ENCODE measurements around the gene GID8. TPM values are rescaled to one million over a fixed set of nuclear protein-coding genes. Genes with fewer than 3 reads are reported as not detected.

The GID8 gene
- total and polyA plus RNA-seq, 2 of the 13 experiments (the other 11 are each of a cell fraction or from before 2014, with no cell fraction given): 39.6 to 59.8 TPM

DNA sequence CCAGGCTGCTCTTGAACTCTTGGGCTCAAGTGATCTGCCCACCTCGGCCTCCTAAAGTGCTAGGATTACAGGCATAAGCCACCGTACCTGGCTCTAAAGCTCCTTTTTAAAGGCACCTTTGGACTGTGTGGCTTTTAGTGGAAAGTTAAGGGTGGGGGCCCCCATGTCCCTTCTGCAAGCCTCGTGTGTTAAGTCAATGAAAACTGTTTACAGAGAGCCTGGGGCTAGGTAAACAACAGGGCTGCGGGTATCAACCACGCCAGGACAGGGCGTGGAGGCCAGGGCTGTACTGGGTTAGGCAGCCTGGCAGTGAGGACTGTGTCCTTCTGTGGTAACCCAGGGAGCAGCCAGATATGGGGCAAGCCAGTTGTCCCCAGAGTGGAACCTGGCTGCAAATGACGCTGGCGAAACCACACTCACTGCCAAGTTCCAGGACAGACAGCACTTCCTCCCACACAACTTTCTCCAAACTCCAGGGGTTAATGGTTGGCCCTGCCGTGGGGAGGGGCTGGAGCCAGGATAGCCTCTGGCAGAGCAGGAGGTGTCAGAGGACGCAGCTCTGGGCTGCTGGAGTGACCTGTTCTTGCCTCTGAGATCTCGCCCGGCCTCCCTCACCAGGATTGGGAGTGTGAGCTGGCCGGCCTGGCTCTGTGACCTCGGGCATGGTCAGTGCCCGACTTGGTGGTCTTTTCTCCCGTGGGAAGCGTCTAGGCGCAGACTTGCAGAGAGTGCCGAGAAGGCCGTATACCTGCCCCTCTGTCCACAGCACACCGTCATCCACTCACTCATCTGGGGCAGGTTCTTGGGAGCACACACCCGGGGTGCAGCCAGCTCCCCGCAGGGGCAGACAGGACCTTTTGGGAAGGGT, 17.8 kb downstream of the GID8 start (continued):
- TF ChIP-seq, protein P1, sequence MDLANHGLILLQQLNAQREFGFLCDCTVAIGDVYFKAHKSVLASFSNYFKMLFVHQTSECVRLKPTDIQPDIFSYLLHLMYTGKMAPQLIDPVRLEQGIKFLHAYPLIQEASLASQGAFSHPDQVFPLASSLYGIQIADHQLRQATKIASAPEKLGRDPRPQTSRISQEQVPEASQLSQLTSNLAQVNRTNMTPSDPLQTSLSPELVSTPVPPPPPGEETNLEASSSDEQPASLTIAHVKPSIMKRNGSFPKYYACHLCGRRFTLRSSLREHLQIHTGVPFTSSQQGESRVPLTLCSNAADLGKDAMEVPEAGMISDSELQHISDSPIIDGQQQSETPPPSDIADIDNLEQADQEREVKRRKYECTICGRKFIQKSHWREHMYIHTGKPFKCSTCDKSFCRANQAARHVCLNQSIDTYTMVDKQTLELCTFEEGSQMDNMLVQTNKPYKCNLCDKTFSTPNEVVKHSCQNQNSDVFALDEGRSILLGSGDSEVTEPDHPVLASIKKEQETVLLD (CRISPR knock-in tag; IDR thresholded peaks at IDR 0.05; ENCODE audit: low read depth): no peak; the same call in 1 of the 2 replicates
- TF ChIP-seq ATF3 (CRISPR knock-in tag; IDR thresholded peaks at IDR 0.05) (no peak), CREB1 (IDR thresholded peaks at IDR 0.05) (peak; percentile 30; the same call in 1 of the 2 replicates), CREB1 (CRISPR knock-in tag; IDR thresholded peaks at IDR 0.05) (no peak), ZNF251 (CRISPR knock-in tag; IDR thresholded peaks at IDR 0.05) (no peak), ARID2 (CRISPR knock-in tag; IDR thresholded peaks at IDR 0.05; ENCODE audit: borderline replicate concordance) (no peak), ATF1 (CRISPR knock-in tag; IDR thresholded peaks at IDR 0.05) (no peak), BRCA1 (CRISPR knock-in tag; IDR thresholded peaks at IDR 0.05) (no peak), CREM (IDR thresholded peaks at IDR 0.05) (peak; percentile 90), CREM (CRISPR knock-in tag; IDR thresholded peaks at IDR 0.05) (no peak), NR2F1 (CRISPR knock-in tag; IDR thresholded peaks at IDR 0.05) (peak; percentile 81; a peak in 3 of 4 replicates), YEATS2 (CRISPR knock-in tag; IDR thresholded peaks at IDR 0.05; ENCODE audit: borderline replicate concordance) (peak; percentile 93), ZKSCAN8 (CRISPR knock-in tag; IDR thresholded peaks at IDR 0.05; ENCODE audit: borderline replicate concordance) (peak; percentile 97), SMARCE1 (IDR thresholded peaks at IDR 0.05; ENCODE audit: borderline replicate concordance) (no peak), ARNT (IDR thresholded peaks at IDR 0.05) (no peak), ZNF329 (CRISPR knock-in tag; IDR thresholded peaks at IDR 0.05; ENCODE audit: low read depth) (peak; percentile 24), MED1 (CRISPR knock-in tag; IDR thresholded peaks at IDR 0.05) (peak; percentile 98), ZNF720 (CRISPR knock-in tag; IDR thresholded peaks at IDR 0.05) (no peak; the same call in 1 of the 2 replicates), GTF2F1 (IDR thresholded peaks at IDR 0.05; ENCODE audit: low read length) (no peak), ATF6 (CRISPR knock-in tag; conservative IDR thresholded peaks at IDR 0.05) (0 out of 2 replicates have a peak, but pooled peaks have one; percentile 77), ZNF101 (CRISPR knock-in tag; IDR thresholded peaks at IDR 0.05; ENCODE audit: borderline replicate concordance, low read depth) (0 out of 2 replicates have a peak, but pooled peaks have one; percentile 12), THYN1 (CRISPR knock-in tag; IDR thresholded peaks at IDR 0.05; ENCODE audit: borderline replicate concordance, low read depth) (no peak)
- TF ChIP-seq, protein P2, sequence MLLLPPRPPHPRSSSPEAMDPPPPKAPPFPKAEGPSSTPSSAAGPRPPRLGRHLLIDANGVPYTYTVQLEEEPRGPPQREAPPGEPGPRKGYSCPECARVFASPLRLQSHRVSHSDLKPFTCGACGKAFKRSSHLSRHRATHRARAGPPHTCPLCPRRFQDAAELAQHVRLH (CRISPR knock-in tag; IDR thresholded peaks at IDR 0.05; ENCODE audit: borderline replicate concordance, low read depth): peak; percentile 94
- TF ChIP-seq, protein P3, sequence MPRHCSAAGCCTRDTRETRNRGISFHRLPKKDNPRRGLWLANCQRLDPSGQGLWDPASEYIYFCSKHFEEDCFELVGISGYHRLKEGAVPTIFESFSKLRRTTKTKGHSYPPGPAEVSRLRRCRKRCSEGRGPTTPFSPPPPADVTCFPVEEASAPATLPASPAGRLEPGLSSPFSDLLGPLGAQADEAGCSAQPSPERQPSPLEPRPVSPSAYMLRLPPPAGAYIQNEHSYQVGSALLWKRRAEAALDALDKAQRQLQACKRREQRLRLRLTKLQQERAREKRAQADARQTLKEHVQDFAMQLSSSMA (CRISPR knock-in tag; IDR thresholded peaks at IDR 0.05): no peak
